Sigmoid colon (tissue), 7 donors: ENCODE results near the gene KIAA0232. TPM values are rescaled to one million over a fixed set of nuclear protein-coding genes. Genes with fewer than 3 reads are reported as not detected.

ENCODE experiments used
- DNase-seq: peaks from one replicate; pipeline ENCODE4 v3.0.0-alpha.2; 2019
- H3K27ac ChIP-seq, 4 donors: fragments of 200-600 bp; sonication (generic); one replicate each; pipeline ENCODE4 v1.5.1; 2016 to 2019; ENCODE audit warnings: mild to moderate bottlenecking in 1 of 4
- H3K27me3 ChIP-seq, 3 donors: fragments of 200-600 bp; sonication (generic); one replicate each; pipeline ENCODE4 v1.5.1; 2019; ENCODE audit warnings: mild to moderate bottlenecking in 1 of 3
- H3K36me3 ChIP-seq, 4 donors: fragments of 200-600 bp; sonication (generic); one replicate each; pipeline ENCODE4 v1.5.1; 2016 to 2019
- H3K4me1 ChIP-seq, 4 donors: fragments of 200-600 bp; sonication (generic); one replicate each; pipeline ENCODE4 v1.5.1; 2017 to 2019
- H3K4me3 ChIP-seq, 4 donors: fragments of 200-600 bp; sonication (generic); one replicate each; pipeline ENCODE4 v1.5.1; 2017 to 2019; ENCODE audit warnings: mild to moderate bottlenecking in 2 of 4, moderate library complexity in 1 of 4
- H3K9me3 ChIP-seq, 4 donors: fragments of 200-600 bp in 3 of 4; sonication (generic) in 3 of 4; one replicate each; pipeline versions ENCODE4 v1.5.1 to v1.6.1; 2013 to 2019
- EP300 ChIP-seq, 4 donors: sonication (generic); formaldehyde crosslinking; IDR thresholded peaks; one replicate each; pipeline ENCODE4 v1.6.1; 2017; ENCODE audit warnings: antibody characterized with exemption in 4 of 4
- POLR2A ChIP-seq, 2 donors: fragments of 450-650 bp; IDR thresholded peaks; one replicate each; pipeline ENCODE4 v1.6.1; 2016; ENCODE audit warnings: antibody characterized with exemption in 2 of 2, mild to moderate bottlenecking in 2 of 2, moderate library complexity in 2 of 2
- POLR2AphosphoS5 ChIP-seq, 4 donors: sonication (generic); formaldehyde crosslinking; IDR thresholded peaks; one replicate each; pipeline ENCODE4 v1.6.1; 2017; ENCODE audit warnings: antibody characterized with exemption in 4 of 4
- WGBS, 2 donors: extraction: QIAGEN DNeasy Blood & Tissue Kit; methylation state at CpG; one replicate each; pipeline ENCODE4 v1.1.7; 2013; 5-methylcytosine and 5-hydroxymethylcytosine counted together
- intact Hi-C: fragments of 100-400 bp; cut with DNase I; formaldehyde crosslinking; loops from one replicate; pipeline ENCODE4 v1.15.1; 2023
- polyA plus RNA-seq, 3 donors: library from polyadenylated mRNA; stranded (reverse); fragments of 200-250 nt; gene quantifications; one replicate each; pipeline ENCODE4 v1.2.3, GENCODE V29; 2013
- total RNA-seq, 4 donors: library from RNA; depleted of rRNA; stranded (reverse); fragments of >200 nt; gene quantifications; one replicate each; pipeline ENCODE4 v1.1.0, GENCODE V29; 2016
- TF ChIP-seq, protein P1 (sequence below), 4 experiments: fragments of 450-650 bp in 3 of 4; fragments of 200-600 bp in 1 of 4; IDR thresholded peaks; one replicate each; pipeline ENCODE4 v1.5.1; 2016 to 2019; ENCODE audit warnings: antibody characterized with exemption in 4 of 4, mild to moderate bottlenecking in 3 of 4, moderate library complexity in 2 of 4
- donor health status: healthy with polysubstance abuse.
- donor health status: Bipolar disorder and iron deficiency.
- donor health status: healthy.

Gene KIAA0232
- total and polyA plus RNA-seq, 7 donors, result 7.8 to 67.9 (median 23.8) TPM

DNA sequence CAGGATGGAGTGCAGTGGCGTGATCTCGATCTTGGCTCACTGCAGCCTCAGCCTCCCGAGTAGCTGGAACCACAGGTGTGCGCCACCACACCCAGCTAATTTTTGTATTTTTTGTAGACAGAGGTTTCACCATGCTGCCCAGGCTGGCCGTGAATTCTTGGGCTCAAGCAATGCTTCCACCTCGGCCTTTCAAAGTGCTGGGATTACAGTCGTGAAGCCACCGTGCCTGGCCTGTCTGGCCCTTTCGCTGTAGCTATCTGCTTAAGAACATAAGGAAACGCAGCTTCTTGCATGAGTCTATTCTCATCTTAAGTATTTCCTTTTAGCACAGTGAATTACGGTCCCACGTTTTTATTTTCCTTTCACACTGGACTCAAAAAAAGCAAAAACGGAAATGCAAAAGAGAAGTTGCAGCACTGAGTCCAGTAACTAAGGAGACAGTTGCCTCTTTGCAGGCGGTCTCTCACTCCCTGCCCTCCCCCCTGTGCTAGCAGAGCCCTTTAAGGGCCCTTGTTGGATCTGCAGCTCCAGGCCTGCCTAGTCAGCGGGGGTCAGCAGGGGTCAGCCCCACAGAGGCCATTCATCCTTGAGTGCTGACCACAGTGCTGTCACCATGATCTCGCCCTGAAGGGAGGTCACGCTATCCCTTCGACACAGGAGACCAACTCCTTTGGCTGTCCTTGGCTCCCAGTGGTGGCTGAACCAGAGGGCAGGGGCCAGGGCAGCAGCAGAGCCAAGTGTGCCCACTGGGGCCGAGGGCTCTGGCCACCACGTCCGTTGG lies 105.3 kb downstream of the KIAA0232 start:
- Histone ChIP-seq H3K27ac (no peak overlapping the region), H3K9me3 (no peaks in the 10 kb centered on the region), H3K4me1 (peaks cover 0 to 26% (median 22%) of the 10 kb centered on the region in 4 donors), H3K36me3 (peaks cover 0 to 7% (median 0%) of the 10 kb centered on the region in 4 donors), H3K4me3 (no peak overlapping the region), H3K27me3 (no peaks in the 10 kb centered on the region)
- TF ChIP-seq, protein P1, sequence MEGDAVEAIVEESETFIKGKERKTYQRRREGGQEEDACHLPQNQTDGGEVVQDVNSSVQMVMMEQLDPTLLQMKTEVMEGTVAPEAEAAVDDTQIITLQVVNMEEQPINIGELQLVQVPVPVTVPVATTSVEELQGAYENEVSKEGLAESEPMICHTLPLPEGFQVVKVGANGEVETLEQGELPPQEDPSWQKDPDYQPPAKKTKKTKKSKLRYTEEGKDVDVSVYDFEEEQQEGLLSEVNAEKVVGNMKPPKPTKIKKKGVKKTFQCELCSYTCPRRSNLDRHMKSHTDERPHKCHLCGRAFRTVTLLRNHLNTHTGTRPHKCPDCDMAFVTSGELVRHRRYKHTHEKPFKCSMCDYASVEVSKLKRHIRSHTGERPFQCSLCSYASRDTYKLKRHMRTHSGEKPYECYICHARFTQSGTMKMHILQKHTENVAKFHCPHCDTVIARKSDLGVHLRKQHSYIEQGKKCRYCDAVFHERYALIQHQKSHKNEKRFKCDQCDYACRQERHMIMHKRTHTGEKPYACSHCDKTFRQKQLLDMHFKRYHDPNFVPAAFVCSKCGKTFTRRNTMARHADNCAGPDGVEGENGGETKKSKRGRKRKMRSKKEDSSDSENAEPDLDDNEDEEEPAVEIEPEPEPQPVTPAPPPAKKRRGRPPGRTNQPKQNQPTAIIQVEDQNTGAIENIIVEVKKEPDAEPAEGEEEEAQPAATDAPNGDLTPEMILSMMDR (IDR thresholded peaks at IDR 0.05), result no peak
- TF ChIP-seq EP300 (IDR thresholded peaks at IDR 0.05) (no peak), POLR2AphosphoS5 (IDR thresholded peaks at IDR 0.05) (peak in 1 of 4 donors; percentile 11), POLR2A (IDR thresholded peaks at IDR 0.05) (no peak)
- WGBS, 2 donors, result 67 to 83% methylated on average over 21 of the region's 21 CpGs
- intact Hi-C loops, result no loop called here
- DNase-seq, result no peak

DNA sequence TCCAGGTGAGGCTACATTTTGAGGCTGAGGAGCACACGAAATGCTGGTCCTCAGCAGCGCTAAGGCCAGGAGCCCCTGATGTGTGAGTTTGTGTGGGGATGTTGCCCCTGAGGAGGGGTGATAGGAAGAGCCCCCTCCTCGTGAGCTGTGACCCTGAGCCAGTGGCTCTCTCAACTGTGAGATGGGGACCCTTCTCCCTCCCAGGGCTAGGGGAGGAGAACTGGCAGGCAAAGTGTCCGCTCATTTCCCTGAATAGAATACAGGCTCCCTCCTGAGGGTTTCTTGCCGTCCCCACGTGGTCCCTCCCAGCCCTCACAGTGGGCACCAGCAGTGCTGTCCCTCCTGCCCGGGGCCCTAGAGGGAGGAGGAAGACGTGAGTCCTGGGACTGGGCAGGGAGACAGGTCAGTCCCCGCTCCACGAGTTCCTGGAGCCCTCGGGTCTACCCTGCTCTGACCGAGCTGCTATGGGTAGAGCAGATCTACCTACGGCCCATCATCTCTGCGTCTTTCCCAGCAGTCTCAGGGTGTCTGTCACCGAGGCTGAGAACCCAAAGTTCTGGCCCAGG lies 106.1 kb downstream of the KIAA0232 start:
- intact Hi-C loops, result no loop called here
- no peak for DNase-seq
- 80 to 87% methylated on average over 15 of the region's 15 CpGs for WGBS, 2 donors
- H3K9me3 ChIP-seq, result no peaks in the 10 kb centered on the region
- no peaks in the 10 kb centered on the region for H3K36me3 ChIP-seq
- peaks cover 0 to 28% (median 22%) of the 10 kb centered on the region in 4 donors for H3K4me1 ChIP-seq
- H3K4me3 ChIP-seq, result no peak overlapping the region
- H3K27ac ChIP-seq, result no peak overlapping the region
- no peaks in the 10 kb centered on the region for H3K27me3 ChIP-seq
- TF ChIP-seq POLR2AphosphoS5 (IDR thresholded peaks at IDR 0.05) (no peak), EP300 (IDR thresholded peaks at IDR 0.05) (no peak), POLR2A (IDR thresholded peaks at IDR 0.05) (no peak)
- TF ChIP-seq, protein P1 (IDR thresholded peaks at IDR 0.05), result no peak

DNA sequence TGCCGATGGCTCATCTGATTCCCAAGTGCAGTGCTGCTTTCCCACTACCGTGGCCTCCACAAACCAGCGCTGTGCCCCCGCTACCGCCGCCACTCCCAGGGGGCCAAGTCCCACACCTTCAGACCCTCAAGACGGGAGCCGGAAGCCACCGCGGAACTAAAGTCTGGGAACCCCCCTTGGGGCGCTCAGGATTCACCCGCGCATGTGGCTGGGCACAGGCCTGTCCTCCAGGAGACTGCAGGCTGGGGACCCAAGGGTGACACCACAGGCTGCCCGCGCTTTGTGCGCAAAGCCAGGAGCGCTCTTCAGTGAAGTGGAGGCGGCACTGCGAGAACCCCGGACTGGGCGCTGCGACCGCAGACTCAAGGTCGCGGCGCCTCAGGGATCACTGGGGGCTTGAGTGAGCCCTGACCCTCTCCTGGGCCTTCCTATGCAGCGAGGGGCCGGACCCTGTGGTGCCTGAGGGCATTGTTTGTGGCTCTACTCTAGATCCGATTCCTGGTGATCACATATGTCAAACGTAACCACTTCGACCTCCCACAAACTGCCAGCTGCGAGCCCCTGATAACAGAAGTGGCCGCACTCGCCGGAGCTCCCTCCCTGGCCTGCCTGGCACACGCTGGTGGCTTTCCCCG lies 106.7 kb downstream of the KIAA0232 start:
- H3K27ac ChIP-seq, result no peak overlapping the region
- DNase-seq, result peak; percentile 57
- TF ChIP-seq POLR2AphosphoS5 (IDR thresholded peaks at IDR 0.05) (no peak), EP300 (IDR thresholded peaks at IDR 0.05) (no peak), POLR2A (IDR thresholded peaks at IDR 0.05) (no peak)
- TF ChIP-seq, protein P1 (IDR thresholded peaks at IDR 0.05), result no peak

DNA sequence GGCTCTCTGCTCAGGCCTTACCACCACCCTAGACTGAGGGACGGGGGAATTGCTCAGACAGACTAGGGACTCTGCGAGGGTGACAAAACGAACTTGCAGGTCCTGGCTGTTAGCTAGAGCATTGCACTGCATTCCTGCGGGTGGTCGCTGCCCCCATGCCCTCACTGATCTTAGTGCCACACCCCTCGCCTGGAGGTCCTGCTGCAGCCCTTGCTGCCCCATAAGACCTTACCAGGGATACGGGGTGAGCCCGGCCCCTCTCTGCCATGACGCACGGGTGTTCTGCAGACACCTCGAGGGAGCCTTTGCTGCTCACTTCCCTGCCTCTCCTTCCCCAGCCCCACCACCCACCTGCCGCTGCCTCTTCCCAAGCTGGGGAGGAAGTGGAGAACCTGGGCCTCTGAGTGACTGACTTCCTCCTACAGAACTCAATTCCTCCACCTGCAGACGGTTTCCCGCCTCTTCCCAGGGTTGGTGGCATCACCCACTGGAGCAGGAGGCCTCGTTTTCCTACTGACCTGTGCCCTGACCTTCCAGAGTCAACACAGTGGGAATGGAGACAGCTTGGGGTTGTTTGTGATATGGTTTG lies 107.3 kb downstream of the KIAA0232 start:
- intact Hi-C loops, result no loop called here
- Histone ChIP-seq H3K27ac (no peak overlapping the region), H3K27me3 (no peaks in the 10 kb centered on the region), H3K36me3 (no peaks in the 10 kb centered on the region), H3K4me3 (no peak overlapping the region), H3K9me3 (no peaks in the 10 kb centered on the region), H3K4me1 (peaks cover 0 to 28% (median 22%) of the 10 kb centered on the region in 4 donors)
- WGBS, 2 donors, result 89 to 92% methylated on average over 15 of the region's 15 CpGs
- DNase-seq, result peak; percentile 48
- TF ChIP-seq, protein P1 (IDR thresholded peaks at IDR 0.05), result no peak
- TF ChIP-seq EP300 (IDR thresholded peaks at IDR 0.05) (no peak), POLR2A (IDR thresholded peaks at IDR 0.05) (no peak), POLR2AphosphoS5 (IDR thresholded peaks at IDR 0.05) (no peak)

More for the DNA sequence above, 106.7 kb downstream of the KIAA0232 start:
- H3K4me1 ChIP-seq, result peaks cover 0 to 28% (median 22%) of the 10 kb centered on the region in 4 donors
- H3K4me3 ChIP-seq, result no peak overlapping the region
- intact Hi-C loops, result no loop called here
- H3K36me3 ChIP-seq, result no peaks in the 10 kb centered on the region
- WGBS, 2 donors, result 90 to 93% methylated on average over 37 of the region's 37 CpGs
- no peaks in the 10 kb centered on the region for H3K27me3 ChIP-seq
- H3K9me3 ChIP-seq, result no peaks in the 10 kb centered on the region
